NCI-H1092 (cell line): ENCODE data around the gene VENTX.

Experiments
- DNase-seq: peaks from one replicate; lab custom pipeline; 2025; lab: John Stamatoyannopoulos, UW

Gene VENTX

GRCh38 chr10:133201948-133202725, 35.5 kb upstream of the VENTX start:
- DNase-seq = no peak

DNA sequence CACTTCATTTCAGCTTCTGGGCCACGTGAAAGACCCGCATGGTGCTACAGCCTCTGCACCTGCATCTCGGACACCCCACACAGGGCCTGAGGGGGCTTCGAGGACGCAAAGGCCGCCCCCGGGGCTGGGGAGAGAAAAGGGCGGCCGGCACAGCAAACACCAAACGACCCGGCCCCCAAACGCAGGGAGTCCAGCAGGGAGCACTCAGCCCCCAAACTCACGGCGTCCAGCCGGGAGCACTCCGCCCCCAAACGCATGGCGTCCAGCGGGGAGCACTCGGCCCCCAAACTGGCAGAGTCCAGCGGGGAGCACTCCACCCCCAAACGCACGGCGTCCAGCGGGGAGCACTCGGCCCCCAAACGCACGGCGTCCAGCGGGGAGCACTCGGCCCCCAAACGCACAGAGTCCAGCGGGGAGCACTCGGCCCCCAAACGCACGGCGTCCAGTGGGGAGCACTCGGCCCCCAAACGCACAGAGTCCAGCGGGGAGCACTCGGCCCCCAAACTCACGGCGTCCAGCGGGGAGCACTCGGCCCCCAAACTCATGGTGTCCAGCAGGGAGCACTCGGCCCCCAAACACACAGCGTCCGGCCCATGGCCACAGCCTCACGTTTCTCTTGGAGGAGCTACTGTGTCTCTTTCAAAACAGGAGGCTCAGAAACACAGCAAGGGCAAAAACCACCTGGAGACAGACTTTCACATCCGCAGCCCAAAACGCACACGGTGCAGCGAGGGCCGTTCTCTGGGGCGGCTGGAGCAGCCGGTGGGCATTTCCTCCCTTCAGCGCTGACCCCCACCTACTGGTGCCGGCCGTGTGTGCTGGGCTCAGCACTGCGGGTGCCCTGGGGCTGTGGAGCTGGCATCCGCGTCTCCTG, 34.6 kb upstream of the VENTX start:
- no peak for DNase-seq

DNA sequence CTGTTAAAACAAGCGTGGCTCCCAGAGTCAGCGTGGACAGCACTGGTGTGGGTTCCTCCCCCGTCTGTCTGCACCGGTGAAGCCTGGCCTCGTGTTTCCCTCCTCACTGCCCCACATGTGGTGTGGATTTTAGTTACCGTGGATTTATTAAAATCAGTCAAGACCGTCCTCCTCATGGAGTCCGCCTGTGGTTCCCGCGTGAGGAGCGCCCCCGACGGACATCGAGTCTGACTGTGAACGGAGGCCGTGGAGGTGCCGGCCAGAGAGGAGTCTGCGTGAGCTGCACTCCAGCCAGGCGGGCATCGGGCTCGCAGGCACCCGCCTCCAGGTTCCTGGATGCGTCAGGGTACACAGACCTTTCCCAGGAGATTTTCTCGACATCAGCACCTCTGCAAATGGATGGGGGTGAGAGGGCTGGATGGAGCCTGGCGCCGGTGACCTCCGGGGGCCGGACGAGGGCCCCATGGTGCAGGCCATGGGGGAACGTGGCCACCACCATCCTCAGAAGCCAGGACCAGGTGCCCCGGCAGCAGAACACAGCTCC, 33.9 kb upstream of the VENTX start:
- no peak for DNase-seq

DNA sequence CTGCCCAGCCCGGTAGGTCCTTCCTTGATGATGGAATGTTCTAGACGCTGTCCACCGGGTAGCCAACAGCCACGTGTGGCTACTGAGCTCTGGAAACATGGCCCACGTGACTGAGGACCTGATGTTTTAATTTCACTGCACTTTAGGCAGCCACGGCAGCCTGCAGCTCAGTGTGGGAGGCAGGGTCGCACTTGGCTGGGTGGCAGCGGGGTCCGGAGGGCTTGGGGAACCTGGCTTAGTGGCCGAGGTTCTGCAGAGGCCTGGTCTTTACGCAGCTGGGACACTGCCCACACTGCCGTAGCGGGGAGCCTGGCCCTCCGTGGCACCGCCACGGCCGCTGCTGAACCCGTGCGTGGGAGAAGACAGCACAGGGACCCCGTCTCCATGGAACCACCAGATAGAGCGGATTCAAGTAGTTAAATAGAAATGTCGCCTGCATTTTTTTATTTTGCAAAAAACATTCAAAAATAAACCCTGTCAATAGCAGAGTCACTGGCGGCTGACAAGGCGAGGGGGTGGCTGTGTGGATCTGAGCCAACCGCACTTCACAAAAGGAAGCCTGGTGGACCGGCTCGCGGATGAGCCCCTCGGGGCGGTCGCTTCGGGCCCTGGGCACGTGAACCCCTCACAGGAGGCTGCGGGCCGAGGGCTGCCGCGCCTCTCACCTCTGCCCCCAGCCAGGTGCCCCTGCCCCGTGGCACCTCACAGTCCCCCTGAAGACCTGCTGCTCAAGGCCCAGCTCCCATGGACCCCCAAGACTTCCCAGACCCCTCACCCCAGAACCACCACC, 33.2 kb upstream of the VENTX start:
- DNase-seq = no peak

DNA sequence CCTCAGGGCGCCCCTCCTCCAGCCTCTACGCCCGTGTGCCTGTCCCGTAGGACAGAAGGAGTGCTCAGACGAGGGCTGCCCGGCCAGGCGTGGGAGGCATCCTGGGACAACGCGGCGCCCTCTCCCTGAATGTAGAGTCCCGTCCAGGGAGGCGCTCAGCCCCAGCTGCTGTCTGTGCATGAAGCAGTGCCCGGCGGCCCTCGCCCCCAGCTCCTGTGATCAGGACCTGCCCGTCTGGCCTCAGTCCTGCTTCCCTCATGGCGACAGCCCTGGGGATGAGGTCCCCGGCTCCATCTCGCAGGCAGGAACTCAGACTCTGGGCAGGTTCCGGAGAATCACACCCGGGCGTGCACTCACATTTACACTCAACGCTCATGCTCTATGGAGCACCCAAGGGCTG, 32.5 kb upstream of the VENTX start:
- DNase-seq = no peak

- DNase-seq = no peak
Observed at GRCh38 chr10:133206356-133207040, 31.2 kb upstream of the VENTX start.

DNA sequence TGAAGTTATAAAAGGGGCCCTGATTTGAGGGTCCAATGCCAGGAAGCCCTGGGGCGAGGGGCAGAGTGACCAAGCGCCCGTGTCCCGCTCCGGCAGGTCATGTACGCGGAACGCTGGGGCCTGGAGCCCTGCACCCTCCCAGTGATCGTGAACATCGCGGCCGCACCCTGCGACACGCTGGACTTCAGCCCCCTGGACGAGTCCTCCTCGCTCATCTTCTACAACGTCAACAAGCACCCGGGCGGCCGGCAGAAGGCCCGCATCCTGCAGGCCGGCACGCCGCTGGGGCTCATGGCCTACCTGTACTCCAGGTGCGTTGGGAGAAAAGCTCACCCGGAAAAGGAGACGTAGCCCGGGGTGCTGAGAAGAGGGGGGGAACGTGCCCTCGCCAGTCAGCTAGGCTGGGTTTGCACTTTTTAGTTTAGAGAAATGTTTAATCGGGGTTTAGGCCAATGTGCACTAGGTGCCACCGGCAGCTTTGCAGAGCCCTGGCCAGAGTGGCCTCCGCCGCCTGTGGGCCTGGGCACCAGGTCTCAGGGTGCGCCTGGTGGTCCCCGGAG, 30.5 kb upstream of the VENTX start:
- no peak for DNase-seq

GRCh38 chr10:133207627-133208026, 30.0 kb upstream of the VENTX start:
- DNase-seq = no peak

- DNase-seq = no peak
Observed at GRCh38 chr10:133208466-133208865, 29.2 kb upstream of the VENTX start.

DNA sequence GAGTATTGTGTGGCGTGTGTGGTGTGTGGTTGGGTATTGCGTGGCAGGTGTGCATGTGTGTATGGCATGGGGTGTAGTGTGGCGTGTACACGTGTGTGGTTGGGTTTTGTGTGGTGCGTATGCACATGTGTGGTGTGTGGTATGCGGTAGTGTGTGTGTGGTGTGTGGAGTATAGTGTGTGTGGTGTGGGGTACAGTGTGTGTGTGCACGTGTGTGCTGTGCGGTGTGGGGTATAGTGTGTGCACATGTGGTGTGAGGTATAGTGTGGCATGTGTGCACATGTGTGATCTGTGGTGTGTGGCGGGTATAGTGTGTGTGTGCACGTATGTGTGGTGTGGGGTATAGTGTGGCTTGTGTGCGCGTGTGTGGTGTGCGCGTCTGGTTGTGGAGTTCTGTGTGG, 28.5 kb upstream of the VENTX start:
- no peak for DNase-seq

- DNase-seq = no peak
Observed at GRCh38 chr10:133209641-133210040, 28.0 kb upstream of the VENTX start.

DNA sequence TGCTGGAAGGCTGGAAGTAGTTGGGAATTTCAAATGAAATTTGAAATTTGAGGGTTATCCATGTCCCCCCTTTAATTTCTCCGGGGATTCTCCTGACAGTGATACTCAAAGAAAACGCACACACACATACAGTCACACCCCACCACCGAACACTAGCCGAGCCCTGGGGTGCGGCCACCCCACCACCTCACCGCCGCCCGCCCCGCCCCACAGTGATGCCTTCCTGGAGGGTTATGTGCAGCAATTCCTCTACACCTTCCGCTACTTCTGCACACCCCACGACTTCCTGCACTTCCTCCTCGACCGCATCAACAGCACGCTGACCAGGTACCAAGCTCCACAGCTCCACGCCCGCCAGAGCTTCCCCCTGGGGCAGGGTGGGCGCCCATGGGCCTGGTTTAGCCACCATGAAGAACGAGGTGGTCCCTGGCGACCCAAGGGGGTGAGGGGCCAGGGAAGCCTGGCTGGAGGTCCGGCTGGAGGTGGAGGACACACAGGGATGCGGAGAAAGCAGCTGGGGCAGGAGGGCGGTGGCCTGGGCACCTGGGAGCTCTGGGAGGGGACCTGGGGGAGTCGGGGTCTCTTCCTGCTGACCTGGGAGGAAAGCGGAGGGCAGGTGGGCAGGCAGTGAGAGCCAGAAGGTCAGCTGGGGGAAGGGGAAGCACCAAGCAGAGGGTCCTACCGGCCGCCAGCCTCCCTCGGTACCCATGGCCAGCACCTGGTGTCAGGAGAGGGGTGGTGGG, 27.1 kb upstream of the VENTX start:
- no peak for DNase-seq

GRCh38 chr10:133211141-133211830, 26.4 kb upstream of the VENTX start:
- no peak for DNase-seq

DNA sequence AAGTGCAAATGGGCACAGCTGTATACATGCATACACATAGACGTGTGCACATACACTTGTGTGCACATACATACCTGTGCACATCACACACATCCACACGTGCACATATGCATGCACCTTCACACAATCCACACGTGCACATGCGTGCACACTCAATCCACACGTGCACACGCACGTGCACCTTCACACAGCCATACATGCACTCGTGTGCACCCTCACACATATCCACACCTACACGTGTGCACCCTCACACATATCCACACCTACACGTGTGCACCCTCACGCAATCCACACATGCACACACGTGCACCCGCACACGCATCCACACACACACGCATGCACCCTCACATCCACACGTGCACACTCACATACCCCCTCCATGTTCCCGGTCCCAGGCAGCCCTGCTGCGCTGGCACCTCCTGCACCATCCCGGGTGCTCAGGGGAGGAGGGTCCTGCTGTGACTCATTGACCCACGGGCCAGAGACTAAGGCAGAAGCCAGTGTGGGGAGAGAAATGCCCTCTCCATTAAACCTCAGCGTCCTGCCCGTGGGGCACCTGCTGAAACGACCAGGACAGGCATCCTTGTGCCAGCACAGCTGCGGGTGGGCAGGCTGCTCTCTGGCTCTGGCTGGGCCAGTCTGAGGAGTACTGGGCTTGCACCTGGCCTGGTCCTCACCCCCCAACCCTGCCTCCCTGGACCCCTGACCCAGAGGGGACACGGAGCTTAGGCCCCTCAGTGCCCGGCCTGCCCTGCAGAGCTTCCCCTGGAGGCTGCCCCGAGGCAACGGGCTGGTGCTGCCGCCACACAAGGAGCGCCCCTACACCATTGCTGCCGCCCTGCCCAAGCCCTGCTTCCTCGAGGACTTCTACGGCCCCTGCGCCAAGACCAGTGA, 25.4 kb upstream of the VENTX start:
- DNase-seq = no peak

DNA sequence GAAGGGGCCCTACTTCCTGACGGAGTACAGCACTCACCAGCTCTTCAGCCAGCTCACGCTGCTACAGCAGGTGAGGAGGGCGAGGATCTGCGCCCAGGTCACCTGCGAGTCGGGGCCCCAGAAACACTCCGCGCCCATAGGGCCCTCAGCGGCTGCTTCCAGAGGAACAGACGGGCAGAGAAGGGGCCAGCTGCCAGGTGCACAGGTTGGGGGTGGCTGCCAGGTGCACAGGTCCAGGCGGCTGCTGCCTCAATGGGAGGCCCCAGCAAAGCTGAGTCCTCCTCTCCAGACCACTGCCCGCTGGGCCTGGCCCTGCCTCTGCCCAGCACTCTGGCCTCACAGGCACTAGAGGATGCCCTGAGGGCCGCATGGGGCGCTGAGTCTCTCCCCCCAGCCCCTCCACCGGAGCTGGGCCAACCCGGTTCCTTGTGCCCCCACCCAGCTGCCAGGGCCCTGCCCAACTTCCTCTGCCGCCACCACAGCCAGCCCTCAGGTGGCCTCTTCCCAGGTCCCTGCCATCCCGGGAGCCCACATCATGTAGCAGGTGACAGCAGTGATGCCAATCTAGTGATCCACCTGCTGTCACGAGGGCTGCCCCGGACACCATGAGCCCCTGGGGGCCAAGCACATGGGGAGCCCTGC, 24.7 kb upstream of the VENTX start:
- no peak for DNase-seq

DNA sequence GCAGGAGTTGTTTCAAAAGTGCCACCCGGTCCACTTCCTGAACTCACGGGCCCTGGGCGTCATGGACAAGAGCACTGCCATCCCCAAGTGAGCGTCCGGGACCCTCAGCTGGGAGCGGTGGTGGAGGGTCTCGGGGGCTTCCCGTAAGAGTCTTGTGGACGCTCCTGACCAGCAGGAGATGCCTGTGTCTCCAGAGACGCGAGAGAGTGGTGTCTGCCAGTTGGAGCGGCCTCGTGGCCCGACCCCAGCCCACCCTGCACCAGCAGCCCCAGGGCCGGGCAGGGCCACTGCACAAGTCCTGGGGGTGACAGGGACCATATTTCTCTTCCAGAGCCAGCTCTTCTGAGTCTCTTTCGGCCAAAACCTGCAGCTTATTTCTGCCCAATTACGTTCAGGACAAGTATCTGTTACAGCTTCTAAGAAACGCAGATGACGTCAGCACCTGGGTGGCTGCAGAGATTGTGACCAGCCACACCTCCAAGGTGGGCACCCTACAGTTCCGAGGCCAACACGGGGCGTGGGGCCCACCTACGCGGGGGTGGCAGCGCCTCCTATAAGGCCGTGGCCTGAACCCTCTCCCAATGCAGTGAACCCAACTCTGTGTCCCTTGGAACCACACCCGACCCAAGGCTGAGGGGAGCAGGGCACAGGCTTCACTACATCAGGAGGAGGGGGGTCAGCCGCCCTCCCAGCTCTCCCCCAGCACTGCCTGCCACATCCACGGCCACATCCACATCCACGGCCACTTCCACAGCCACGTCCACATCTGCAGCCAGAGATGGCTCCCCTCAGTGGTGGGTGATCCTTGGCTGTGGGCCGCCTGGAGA, 23.8 kb upstream of the VENTX start:
- DNase-seq = no peak
